ENCODE data around the gene COMMD7.

The COMMD7 gene

DNA sequence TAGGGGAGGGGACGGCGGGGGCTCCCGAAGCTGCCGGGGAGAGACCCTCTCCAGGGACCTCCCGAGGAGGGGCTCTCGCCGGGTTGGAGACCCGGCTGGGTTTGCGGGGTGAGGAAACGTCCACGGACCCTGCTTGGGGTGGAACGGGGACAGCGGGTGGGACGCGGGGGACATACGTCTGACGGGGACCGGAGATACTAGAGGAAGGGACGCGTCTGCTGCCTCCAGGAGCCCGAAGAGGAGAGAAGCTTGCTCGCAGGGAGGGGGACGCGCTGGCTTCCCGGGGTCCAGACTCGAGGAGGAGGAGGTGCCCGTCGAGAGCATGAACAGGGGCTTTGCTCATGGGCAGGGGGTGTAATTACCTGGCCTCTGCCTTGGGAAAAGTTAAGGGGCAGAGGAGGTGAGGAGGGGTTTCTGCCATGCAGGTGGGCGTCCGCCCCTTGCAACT lies 19.5 kb upstream of the COMMD7 start:
- TF ChIP-seq, protein P1, sequence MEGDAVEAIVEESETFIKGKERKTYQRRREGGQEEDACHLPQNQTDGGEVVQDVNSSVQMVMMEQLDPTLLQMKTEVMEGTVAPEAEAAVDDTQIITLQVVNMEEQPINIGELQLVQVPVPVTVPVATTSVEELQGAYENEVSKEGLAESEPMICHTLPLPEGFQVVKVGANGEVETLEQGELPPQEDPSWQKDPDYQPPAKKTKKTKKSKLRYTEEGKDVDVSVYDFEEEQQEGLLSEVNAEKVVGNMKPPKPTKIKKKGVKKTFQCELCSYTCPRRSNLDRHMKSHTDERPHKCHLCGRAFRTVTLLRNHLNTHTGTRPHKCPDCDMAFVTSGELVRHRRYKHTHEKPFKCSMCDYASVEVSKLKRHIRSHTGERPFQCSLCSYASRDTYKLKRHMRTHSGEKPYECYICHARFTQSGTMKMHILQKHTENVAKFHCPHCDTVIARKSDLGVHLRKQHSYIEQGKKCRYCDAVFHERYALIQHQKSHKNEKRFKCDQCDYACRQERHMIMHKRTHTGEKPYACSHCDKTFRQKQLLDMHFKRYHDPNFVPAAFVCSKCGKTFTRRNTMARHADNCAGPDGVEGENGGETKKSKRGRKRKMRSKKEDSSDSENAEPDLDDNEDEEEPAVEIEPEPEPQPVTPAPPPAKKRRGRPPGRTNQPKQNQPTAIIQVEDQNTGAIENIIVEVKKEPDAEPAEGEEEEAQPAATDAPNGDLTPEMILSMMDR (IDR thresholded peaks at IDR 0.05; ENCODE audit: insufficient read depth, low read length, poor library complexity, severe bottlenecking), result no peak
- Histone ChIP-seq H3K27me3 (replicated peaks; ENCODE audit: control insufficient read depth, insufficient read depth, low read length) (no peaks in the 10 kb centered on the region; the same call in 1 of the 2 replicates), H3K4me3 (replicated peaks; ENCODE audit: low read depth, low read length) (peak overlapping the region; percentile 72), H3K36me3 (ENCODE audit: control insufficient read depth, insufficient read depth, low read length) (no peaks in the 10 kb centered on the region)
- DNase-seq (ENCODE audit: extremely low read depth, insufficient read length), result no peak

DNA sequence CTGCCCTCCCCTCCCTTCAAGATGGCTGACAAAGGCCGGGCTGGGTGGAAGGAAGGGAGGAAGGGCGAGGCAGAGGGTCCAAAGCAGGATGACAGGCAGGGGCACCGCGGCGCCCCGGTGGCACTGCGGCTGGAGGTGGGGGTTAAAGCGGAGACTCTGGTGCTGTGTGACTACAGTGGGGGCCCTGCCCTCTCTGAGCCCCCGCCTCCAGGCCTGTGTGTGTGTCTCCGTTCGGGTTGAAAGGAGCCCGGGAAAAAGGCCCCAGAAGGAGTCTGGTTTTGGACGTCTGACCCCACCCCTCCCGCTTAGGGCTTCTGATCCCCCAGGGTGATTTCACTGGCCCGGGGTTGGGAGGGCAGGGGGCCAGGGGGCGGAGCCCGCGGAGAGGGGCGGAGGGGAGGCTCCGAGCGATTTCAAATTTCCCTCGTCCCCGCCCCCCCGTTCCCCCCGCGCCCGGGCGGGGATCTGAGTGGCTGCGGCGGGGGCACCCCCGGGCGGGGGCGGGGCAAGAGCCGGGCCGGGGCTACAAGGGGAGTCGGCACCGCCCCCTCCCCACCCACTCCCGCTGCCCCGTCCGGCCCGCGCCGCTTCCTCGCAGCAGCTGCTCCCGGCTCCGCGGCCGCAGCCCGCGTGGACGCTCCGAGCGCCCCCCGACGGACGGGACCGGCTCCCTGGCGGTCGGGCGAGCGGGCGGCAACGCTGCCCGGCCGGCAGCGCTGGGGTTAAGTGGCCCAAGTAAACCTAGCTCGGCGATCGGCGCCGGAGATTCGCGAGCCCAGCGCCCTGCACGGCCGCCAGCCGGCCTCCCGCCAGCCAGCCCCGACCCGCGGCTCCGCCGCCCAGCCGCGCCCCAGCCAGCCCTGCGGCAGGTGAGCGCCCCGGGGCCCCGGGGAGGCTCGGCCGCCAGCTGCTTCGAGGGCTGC lies 18.8 kb upstream of the COMMD7 start, which contains the start of gene DNMT3B:
DNMT3B (plus strand) TSS at position 555 of the 923 bp plus-strand sequence. CDS start 17,939 bp downstream, outside the sequence.
- H3K36me3 ChIP-seq (ENCODE audit: control insufficient read depth, insufficient read depth, low read length), result no peaks in the 10 kb centered on the region
- TF ChIP-seq, protein P1 (IDR thresholded peaks at IDR 0.05; ENCODE audit: insufficient read depth, low read length, poor library complexity, severe bottlenecking), result no peak
- H3K27me3 ChIP-seq (replicated peaks; ENCODE audit: control insufficient read depth, insufficient read depth, low read length), result no peaks in the 10 kb centered on the region; the same call in 1 of the 2 replicates
- peak within 1 kb of the TSS; percentile 72 for H3K4me3 ChIP-seq (replicated peaks; ENCODE audit: low read depth, low read length)
- DNase-seq (ENCODE audit: extremely low read depth, insufficient read length), result peak; percentile 78

DNA sequence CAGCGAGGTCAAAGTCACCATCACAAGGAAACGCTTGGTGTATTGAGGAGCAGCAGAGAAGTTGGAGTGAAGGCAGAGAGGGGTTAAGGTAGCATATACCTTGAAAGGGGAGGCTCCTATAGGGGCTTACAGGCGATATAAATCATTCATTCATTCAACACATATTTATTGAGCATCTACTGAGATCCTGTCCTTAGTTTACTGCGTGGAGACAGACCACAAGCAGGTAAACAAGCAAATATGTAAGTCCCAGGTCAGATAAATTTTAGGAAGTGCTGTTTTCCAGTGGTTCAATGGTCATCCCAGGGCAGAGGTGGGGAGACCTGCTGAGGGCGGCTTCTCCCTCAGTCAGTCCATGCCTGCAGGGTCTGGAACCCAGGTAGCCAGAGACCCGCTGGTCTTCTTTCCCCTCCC lies 18.2 kb upstream of the COMMD7 start:
- DNase-seq (ENCODE audit: extremely low read depth, insufficient read length), result no peak
- Histone ChIP-seq H3K36me3 (ENCODE audit: control insufficient read depth, insufficient read depth, low read length) (no peaks in the 10 kb centered on the region), H3K27me3 (replicated peaks; ENCODE audit: control insufficient read depth, insufficient read depth, low read length) (no peaks in the 10 kb centered on the region; the same call in 1 of the 2 replicates), H3K4me3 (replicated peaks; ENCODE audit: low read depth, low read length) (peak overlapping the region; percentile 72)
- TF ChIP-seq, protein P1 (IDR thresholded peaks at IDR 0.05; ENCODE audit: insufficient read depth, low read length, poor library complexity, severe bottlenecking), result no peak

DNA sequence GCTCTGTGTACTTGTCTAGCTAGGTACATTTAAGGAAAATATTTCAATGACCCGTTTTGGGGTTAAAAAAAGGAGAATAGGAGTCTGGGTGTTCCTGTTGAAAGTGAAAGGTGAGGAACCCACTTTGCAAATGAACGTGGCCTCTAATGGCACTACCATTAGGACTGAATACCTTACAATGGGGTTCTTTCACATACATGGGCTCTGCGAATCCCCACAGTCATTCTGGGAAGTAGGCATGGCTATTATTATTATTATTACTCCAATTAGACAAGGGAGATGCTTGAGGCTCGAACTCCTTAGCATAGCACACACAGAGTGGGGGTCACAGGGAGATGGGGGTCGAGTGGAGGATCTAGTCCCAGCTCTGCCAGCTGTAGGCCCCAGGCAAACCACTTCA lies 12.9 kb upstream of the COMMD7 start:
- Histone ChIP-seq H3K4me3 (replicated peaks; ENCODE audit: low read depth, low read length) (no peak overlapping the region), H3K36me3 (ENCODE audit: control insufficient read depth, insufficient read depth, low read length) (no peaks in the 10 kb centered on the region), H3K27me3 (replicated peaks; ENCODE audit: control insufficient read depth, insufficient read depth, low read length) (no peaks in the 10 kb centered on the region)
- DNase-seq (ENCODE audit: extremely low read depth, insufficient read length), result no peak
- TF ChIP-seq, protein P1 (IDR thresholded peaks at IDR 0.05; ENCODE audit: insufficient read depth, low read length, poor library complexity, severe bottlenecking), result no peak

DNA sequence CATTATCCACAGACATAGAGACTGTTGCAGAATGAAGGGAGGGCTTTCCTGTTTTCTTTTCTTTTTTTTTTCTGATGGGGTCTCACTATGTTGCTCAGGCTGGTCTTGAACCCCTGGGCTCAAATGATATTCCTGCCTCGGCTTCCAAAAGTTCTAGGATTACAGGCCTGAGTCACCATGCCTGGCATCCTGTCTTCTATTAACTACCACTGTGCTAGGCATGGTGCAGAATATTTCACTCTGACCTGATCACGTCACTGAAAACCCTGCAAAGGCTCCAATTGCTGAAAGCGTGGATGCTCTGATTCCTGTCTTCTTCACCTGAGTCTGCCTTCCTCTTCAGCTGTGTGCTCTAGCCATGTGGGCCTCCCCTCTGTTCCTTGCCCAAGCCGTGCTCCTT lies 10.5 kb upstream of the COMMD7 start:
- no peak for DNase-seq (ENCODE audit: extremely low read depth, insufficient read length)
- H3K36me3 ChIP-seq (ENCODE audit: control insufficient read depth, insufficient read depth, low read length), result no peaks in the 10 kb centered on the region
- no peak overlapping the region for H3K4me3 ChIP-seq (replicated peaks; ENCODE audit: low read depth, low read length)
- TF ChIP-seq, protein P1 (IDR thresholded peaks at IDR 0.05; ENCODE audit: insufficient read depth, low read length, poor library complexity, severe bottlenecking), result no peak
- no peaks in the 10 kb centered on the region for H3K27me3 ChIP-seq (replicated peaks; ENCODE audit: control insufficient read depth, insufficient read depth, low read length)

All from GM06990 (cell line).